ENCODE results near the gene THEMIS2. TPM values are rescaled to one million over a fixed set of nuclear protein-coding genes. Genes with fewer than 3 reads are reported as not detected.

THEMIS2 gene
- total RNA-seq, 1 donor from 2014 or later: 78.6 TPM

DNA sequence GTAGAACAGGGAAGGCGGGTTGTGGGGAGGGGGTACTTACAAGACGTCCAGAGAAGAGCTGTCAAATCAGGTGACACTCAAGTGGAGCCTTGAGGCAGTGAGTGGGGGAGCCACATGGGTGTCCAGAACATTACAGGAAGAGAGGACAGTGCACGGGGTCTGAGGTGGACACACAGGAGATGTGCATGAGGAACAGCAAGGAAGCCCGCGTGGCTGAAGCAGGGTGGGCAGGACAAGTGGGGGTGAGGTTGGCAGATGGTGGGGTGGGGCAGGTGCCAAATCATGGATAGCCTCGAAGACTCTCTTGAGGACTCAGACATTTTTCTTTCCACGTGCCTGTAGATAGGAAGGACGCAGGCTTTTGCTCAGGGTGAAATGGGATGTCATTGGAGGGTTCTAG, 63.4 kb downstream of the THEMIS2 start:
- ChIA-PET POLR2A (no interaction called here), CTCF (no interaction called here)
- Mint-ChIP-seq H3K9me3 (no peaks in the 10 kb centered on the region), H3K27me3 (peaks cover 20% of the 10 kb centered on the region), H3K4me3 (no peak overlapping the region), H3K36me3 (ENCODE audit: low read depth) (no peaks in the 10 kb centered on the region), H3K4me1 (peaks cover 26% of the 10 kb centered on the region), H3K27ac (no peak overlapping the region)
- DNase-seq (no peak), ATAC-seq (ENCODE audit: low read depth) (no peak)
- intact Hi-C loops (cut with micrococcal nuclease): no loop called here
- TF ChIP-seq, protein P1, sequence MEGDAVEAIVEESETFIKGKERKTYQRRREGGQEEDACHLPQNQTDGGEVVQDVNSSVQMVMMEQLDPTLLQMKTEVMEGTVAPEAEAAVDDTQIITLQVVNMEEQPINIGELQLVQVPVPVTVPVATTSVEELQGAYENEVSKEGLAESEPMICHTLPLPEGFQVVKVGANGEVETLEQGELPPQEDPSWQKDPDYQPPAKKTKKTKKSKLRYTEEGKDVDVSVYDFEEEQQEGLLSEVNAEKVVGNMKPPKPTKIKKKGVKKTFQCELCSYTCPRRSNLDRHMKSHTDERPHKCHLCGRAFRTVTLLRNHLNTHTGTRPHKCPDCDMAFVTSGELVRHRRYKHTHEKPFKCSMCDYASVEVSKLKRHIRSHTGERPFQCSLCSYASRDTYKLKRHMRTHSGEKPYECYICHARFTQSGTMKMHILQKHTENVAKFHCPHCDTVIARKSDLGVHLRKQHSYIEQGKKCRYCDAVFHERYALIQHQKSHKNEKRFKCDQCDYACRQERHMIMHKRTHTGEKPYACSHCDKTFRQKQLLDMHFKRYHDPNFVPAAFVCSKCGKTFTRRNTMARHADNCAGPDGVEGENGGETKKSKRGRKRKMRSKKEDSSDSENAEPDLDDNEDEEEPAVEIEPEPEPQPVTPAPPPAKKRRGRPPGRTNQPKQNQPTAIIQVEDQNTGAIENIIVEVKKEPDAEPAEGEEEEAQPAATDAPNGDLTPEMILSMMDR (IDR thresholded peaks at IDR 0.05): no peak

Other genes with a start within 250 kb of the THEMIS2 start
- gene FGR, start 237.4 kb upstream of the THEMIS2 start, total RNA-seq: 28.6 and 28.8 TPM in 2 replicates
- 10.9 and 11.4 TPM in 2 replicates for gene IFI6, start 200.4 kb upstream of the THEMIS2 start, total RNA-seq
- gene FAM76A, start 146.6 kb upstream of the THEMIS2 start, total RNA-seq: 14.9 and 19.3 TPM in 2 replicates
- 33.5 and 42.4 TPM in 2 replicates for gene STX12, start 99.3 kb upstream of the THEMIS2 start, total RNA-seq
- 48.3 and 52.0 TPM in 2 replicates for gene PPP1R8, start 41.8 kb upstream of the THEMIS2 start, total RNA-seq
- gene RPA2, start 42.0 kb downstream of the THEMIS2 start, total RNA-seq: 53.7 and 55.1 TPM in 2 replicates
- not detected in 2 replicates for gene SMPDL3B, start 62.5 kb downstream of the THEMIS2 start, total RNA-seq
- 5.1 and 6.1 TPM in 2 replicates for gene XKR8, start 87.4 kb downstream of the THEMIS2 start, total RNA-seq
- gene EYA3, start 216.1 kb downstream of the THEMIS2 start, total RNA-seq: 26.7 and 31.0 TPM in 2 replicates